ENCODE results near the gene ST6GAL1. TPM values are rescaled to one million over a fixed set of nuclear protein-coding genes. Genes with fewer than 3 reads are reported as not detected.

The ST6GAL1 gene
- total RNA-seq, 1 donor from 2014 or later, result 68.2 TPM

DNA sequence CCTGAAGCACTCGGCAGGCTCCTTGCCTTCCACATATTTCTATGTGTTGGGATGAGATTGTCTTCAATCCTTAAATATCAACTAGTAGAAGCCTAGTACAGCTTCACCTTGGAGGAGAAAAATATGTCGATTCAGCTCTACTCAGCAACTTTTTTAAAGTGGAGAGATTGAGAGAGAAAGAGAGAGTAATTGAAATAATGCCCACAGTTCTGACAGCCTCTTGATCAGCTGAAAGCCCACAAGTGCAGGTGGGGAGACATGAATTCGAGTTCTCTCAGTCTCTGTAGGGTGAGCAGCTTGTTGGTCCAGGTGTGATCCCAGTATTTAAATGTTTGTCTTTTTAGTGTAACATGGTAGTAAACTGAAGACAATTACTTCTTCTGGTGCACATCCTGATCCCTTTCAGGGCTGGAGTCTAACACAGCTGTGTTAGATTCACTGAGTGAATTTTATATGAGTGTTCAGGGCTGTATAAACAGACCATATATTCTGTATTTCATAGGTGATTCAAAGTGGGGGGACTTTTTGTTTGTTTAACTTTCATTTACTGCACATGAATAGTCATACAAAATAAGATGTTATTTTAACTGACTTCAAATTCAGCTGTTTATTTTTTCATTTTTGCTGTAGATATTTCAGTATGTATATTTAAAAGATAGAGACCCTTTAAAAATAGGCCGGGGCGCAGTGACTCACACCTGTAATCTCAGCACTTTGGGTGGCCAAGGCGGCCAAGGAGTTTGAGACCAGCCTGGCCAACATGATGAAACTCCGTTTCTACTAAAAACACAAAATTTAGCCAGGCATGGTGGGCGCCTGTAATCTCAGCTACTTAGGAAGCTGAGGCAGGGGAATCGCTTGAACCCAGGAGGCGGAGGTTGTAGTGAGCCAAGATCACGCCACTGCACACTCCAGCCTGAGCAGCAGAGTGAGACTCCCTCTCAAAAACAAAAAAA lies 64.0 kb downstream of the ST6GAL1 start:
- Mint-ChIP-seq H3K36me3 (ENCODE audit: unreplicated experiment) (peaks cover 17% of the 10 kb centered on the region), H3K27me3 (ENCODE audit: unreplicated experiment) (no peaks in the 10 kb centered on the region), H3K4me3 (ENCODE audit: unreplicated experiment) (no peak overlapping the region), H3K9me3 (ENCODE audit: unreplicated experiment) (no peaks in the 10 kb centered on the region), H3K27ac (ENCODE audit: unreplicated experiment) (no peak overlapping the region), H3K4me1 (ENCODE audit: unreplicated experiment) (peaks cover 28% of the 10 kb centered on the region)
- TF ChIP-seq, protein P1, sequence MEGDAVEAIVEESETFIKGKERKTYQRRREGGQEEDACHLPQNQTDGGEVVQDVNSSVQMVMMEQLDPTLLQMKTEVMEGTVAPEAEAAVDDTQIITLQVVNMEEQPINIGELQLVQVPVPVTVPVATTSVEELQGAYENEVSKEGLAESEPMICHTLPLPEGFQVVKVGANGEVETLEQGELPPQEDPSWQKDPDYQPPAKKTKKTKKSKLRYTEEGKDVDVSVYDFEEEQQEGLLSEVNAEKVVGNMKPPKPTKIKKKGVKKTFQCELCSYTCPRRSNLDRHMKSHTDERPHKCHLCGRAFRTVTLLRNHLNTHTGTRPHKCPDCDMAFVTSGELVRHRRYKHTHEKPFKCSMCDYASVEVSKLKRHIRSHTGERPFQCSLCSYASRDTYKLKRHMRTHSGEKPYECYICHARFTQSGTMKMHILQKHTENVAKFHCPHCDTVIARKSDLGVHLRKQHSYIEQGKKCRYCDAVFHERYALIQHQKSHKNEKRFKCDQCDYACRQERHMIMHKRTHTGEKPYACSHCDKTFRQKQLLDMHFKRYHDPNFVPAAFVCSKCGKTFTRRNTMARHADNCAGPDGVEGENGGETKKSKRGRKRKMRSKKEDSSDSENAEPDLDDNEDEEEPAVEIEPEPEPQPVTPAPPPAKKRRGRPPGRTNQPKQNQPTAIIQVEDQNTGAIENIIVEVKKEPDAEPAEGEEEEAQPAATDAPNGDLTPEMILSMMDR (IDR thresholded peaks at IDR 0.05), result no peak
- DNase-seq (ENCODE audit: extremely low spot score, unreplicated experiment), result no peak

- Mint-ChIP-seq H3K27ac (ENCODE audit: unreplicated experiment) (no peak overlapping the region), H3K36me3 (ENCODE audit: unreplicated experiment) (peaks cover 11% of the 10 kb centered on the region), H3K27me3 (ENCODE audit: unreplicated experiment) (no peaks in the 10 kb centered on the region), H3K9me3 (ENCODE audit: unreplicated experiment) (no peaks in the 10 kb centered on the region), H3K4me3 (ENCODE audit: unreplicated experiment) (no peak overlapping the region), H3K4me1 (ENCODE audit: unreplicated experiment) (peaks cover 38% of the 10 kb centered on the region)
- TF ChIP-seq, protein P1 (IDR thresholded peaks at IDR 0.05), result no peak
- no peak for DNase-seq (ENCODE audit: extremely low spot score, unreplicated experiment)
These were observed 66.0 kb downstream of the ST6GAL1 start for GRCh38 chr3:186996356-186996755.

DNA sequence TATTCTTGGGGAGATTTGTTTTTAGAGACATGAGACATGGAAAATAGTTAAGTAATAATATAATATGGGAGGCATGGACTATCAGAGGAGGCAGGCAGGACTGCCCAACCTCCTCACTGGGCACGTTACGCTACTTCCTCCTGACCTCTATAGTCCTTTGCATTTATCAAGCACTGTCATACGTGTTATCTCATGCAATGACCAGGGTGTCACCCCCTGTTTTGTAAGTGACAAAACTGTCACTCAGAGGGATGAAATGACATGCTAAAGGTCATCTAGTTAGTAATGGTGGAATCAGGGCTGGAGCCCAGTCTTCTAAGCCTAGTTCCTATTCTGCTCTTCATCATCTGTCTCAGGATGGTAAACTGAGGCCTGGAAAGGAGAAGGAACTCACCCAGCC lies 66.7 kb downstream of the ST6GAL1 start:
- no peaks in the 10 kb centered on the region for H3K27me3 Mint-ChIP-seq (ENCODE audit: unreplicated experiment)
- H3K36me3 Mint-ChIP-seq (ENCODE audit: unreplicated experiment), result peaks cover 5% of the 10 kb centered on the region
- H3K9me3 Mint-ChIP-seq (ENCODE audit: unreplicated experiment), result no peaks in the 10 kb centered on the region
- no peak for DNase-seq (ENCODE audit: extremely low spot score, unreplicated experiment)
- H3K4me1 Mint-ChIP-seq (ENCODE audit: unreplicated experiment), result peaks cover 40% of the 10 kb centered on the region
- TF ChIP-seq, protein P1 (IDR thresholded peaks at IDR 0.05), result no peak
- H3K27ac Mint-ChIP-seq (ENCODE audit: unreplicated experiment), result no peak overlapping the region
- H3K4me3 Mint-ChIP-seq (ENCODE audit: unreplicated experiment), result no peak overlapping the region

DNA sequence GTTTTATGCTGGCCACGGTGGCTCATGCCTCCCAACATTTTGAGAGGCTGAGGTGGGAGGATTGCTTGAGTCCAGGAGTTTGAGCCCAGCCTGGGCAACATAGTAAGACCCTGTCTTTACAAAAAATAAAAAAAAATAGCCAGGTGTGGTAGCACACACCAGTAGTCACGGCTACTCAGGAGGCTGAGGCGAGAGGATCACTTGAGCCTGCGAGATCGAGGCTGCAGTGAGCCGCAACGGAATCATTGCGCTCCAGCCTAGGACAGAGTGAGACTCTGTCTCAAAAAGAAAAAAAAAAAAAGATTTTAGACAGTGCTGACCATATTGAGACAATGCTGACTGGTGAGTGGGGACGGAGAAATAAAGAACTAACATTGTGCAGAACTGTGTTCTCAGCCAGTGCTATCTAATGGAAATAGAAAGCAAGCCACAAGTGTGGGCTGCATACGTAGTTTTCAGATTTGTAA lies 67.2 kb downstream of the ST6GAL1 start:
- peaks cover 5% of the 10 kb centered on the region for H3K36me3 Mint-ChIP-seq (ENCODE audit: unreplicated experiment)
- H3K27me3 Mint-ChIP-seq (ENCODE audit: unreplicated experiment), result no peaks in the 10 kb centered on the region
- TF ChIP-seq, protein P1 (IDR thresholded peaks at IDR 0.05), result no peak
- no peak overlapping the region for H3K4me3 Mint-ChIP-seq (ENCODE audit: unreplicated experiment)
- H3K4me1 Mint-ChIP-seq (ENCODE audit: unreplicated experiment), result peaks cover 44% of the 10 kb centered on the region
- no peak overlapping the region for H3K27ac Mint-ChIP-seq (ENCODE audit: unreplicated experiment)
- no peak for DNase-seq (ENCODE audit: extremely low spot score, unreplicated experiment)
- no peaks in the 10 kb centered on the region for H3K9me3 Mint-ChIP-seq (ENCODE audit: unreplicated experiment)

GRCh38 chr3:186998937-186999368 lies 68.6 kb downstream of the ST6GAL1 start:
- H3K36me3 Mint-ChIP-seq (ENCODE audit: unreplicated experiment), result peaks cover 13% of the 10 kb centered on the region
- DNase-seq (ENCODE audit: extremely low spot score, unreplicated experiment), result no peak

More at GRCh38 chr3:186998937-186999368, 68.6 kb downstream of the ST6GAL1 start:
- Mint-ChIP-seq H3K27ac (ENCODE audit: unreplicated experiment) (no peak overlapping the region), H3K4me1 (ENCODE audit: unreplicated experiment) (peaks cover 40% of the 10 kb centered on the region), H3K9me3 (ENCODE audit: unreplicated experiment) (no peaks in the 10 kb centered on the region), H3K27me3 (ENCODE audit: unreplicated experiment) (no peaks in the 10 kb centered on the region), H3K4me3 (ENCODE audit: unreplicated experiment) (no peak overlapping the region)
- TF ChIP-seq, protein P1 (IDR thresholded peaks at IDR 0.05), result no peak
